ENCODE data around the gene TMPRSS13.

TMPRSS13 gene

GRCh38 chr11:117891362-117891761 is 37.8 kb downstream of the TMPRSS13 start:
- no peak overlapping the region for H2AK5ac ChIP-seq (ENCODE audit: low read depth, low read length)

GRCh38 chr11:117888139-117888566 is 41.0 kb downstream of the TMPRSS13 start:
- no peak overlapping the region for H2BK15ac ChIP-seq (ENCODE audit: low read length)
- no peak overlapping the region for H3K9ac ChIP-seq (ENCODE audit: low read depth, low read length, poor library complexity)
- WGBS, 2 donors (ENCODE audit: extremely low coverage in 2 of 2, insufficient read length in 2 of 2, insufficient replicate concordance in 1 of 2): no CpG with 5 or more reads among the region's 8 CpGs
- H2BK5ac ChIP-seq (ENCODE audit: low read length): no peak overlapping the region
- no peaks in the 10 kb centered on the region for H3K9me3 ChIP-seq (replicated peaks in 1 of 2; ENCODE audit: control insufficient read depth in 2 of 2, insufficient read depth in 1 of 2, low read depth in 1 of 2, low read length in 2 of 2)
- H3K18ac ChIP-seq (ENCODE audit: low read length): no peak overlapping the region
- H4K8ac ChIP-seq (ENCODE audit: low read depth, low read length): no peak overlapping the region
- H2BK12ac ChIP-seq (ENCODE audit: low read length): no peak overlapping the region
- H3K4me2 ChIP-seq (ENCODE audit: insufficient read depth, low read length, poor library complexity, severe bottlenecking): no peak overlapping the region
- no peak overlapping the region for H3K27ac ChIP-seq (replicated peaks; ENCODE audit: low read length)
- H3K4me3 ChIP-seq (ENCODE audit: low read length in 2 of 2): no peak overlapping the region
- H2AFZ ChIP-seq (ENCODE audit: low read length): peak overlapping the region; percentile 13
- H2BK120ac ChIP-seq (ENCODE audit: low read depth, low read length): no peak overlapping the region
- no peak overlapping the region for H3K4ac ChIP-seq (ENCODE audit: low read length)
- no peak overlapping the region for H2AK5ac ChIP-seq (ENCODE audit: low read depth, low read length)
- no peak overlapping the region for H4K91ac ChIP-seq (ENCODE audit: low read depth, low read length, poor library complexity)
- no peak overlapping the region for H3K14ac ChIP-seq (ENCODE audit: low read length)
- DNase-seq (ENCODE audit: low spot score): no peak
- peaks cover 0 to 9% (median 0%) of the 10 kb centered on the region in 3 experiments for H3K27me3 ChIP-seq (ENCODE audit: control insufficient read depth in 3 of 3, insufficient read depth in 3 of 3, low read depth in 1 of 3, low read length in 3 of 3)
- no peak overlapping the region for H3K23ac ChIP-seq (ENCODE audit: low read depth, low read length, poor library complexity)
- H3K4me1 ChIP-seq (ENCODE audit: control insufficient read depth in 2 of 2, insufficient read depth in 1 of 2, low read depth in 1 of 2, low read length in 2 of 2): peaks cover 0 to 2% of the 10 kb centered on the region in 2 donors
- peaks cover 2% of the 10 kb centered on the region for H3K79me1 ChIP-seq (ENCODE audit: low read depth, low read length)
- no peaks in the 10 kb centered on the region for H3K36me3 ChIP-seq (replicated peaks in 1 of 2; ENCODE audit: control insufficient read depth in 2 of 2, insufficient read depth in 2 of 2, low read length in 2 of 2)

More at GRCh38 chr11:117891362-117891761, 37.8 kb downstream of the TMPRSS13 start:
- Histone ChIP-seq H3K4ac (ENCODE audit: low read length) (no peak overlapping the region), H3K36me3 (replicated peaks in 1 of 2; ENCODE audit: control insufficient read depth in 2 of 2, insufficient read depth in 2 of 2, low read length in 2 of 2) (no peaks in the 10 kb centered on the region), H3K9ac (ENCODE audit: low read depth, low read length, poor library complexity) (no peak overlapping the region), H3K18ac (ENCODE audit: low read length) (no peak overlapping the region), H3K79me1 (ENCODE audit: low read depth, low read length) (peaks cover 2% of the 10 kb centered on the region), H3K27me3 (ENCODE audit: control insufficient read depth in 3 of 3, insufficient read depth in 3 of 3, low read depth in 1 of 3, low read length in 3 of 3) (no peaks in the 10 kb centered on the region), H3K27ac (replicated peaks; ENCODE audit: low read length) (no peak overlapping the region), H2BK12ac (ENCODE audit: low read length) (no peak overlapping the region), H2BK120ac (ENCODE audit: low read depth, low read length) (no peak overlapping the region), H3K23ac (ENCODE audit: low read depth, low read length, poor library complexity) (no peak overlapping the region), H3K4me1 (ENCODE audit: control insufficient read depth in 2 of 2, insufficient read depth in 1 of 2, low read depth in 1 of 2, low read length in 2 of 2) (no peaks in the 10 kb centered on the region), H2AFZ (ENCODE audit: low read length) (no peak overlapping the region), H3K9me3 (replicated peaks in 1 of 2; ENCODE audit: control insufficient read depth in 2 of 2, insufficient read depth in 1 of 2, low read depth in 1 of 2, low read length in 2 of 2) (no peaks in the 10 kb centered on the region), H3K4me2 (ENCODE audit: insufficient read depth, low read length, poor library complexity, severe bottlenecking) (no peak overlapping the region), H4K8ac (ENCODE audit: low read depth, low read length) (no peak overlapping the region), H4K91ac (ENCODE audit: low read depth, low read length, poor library complexity) (no peak overlapping the region), H2BK15ac (ENCODE audit: low read length) (no peak overlapping the region), H3K14ac (ENCODE audit: low read length) (no peak overlapping the region), H2BK5ac (ENCODE audit: low read length) (no peak overlapping the region), H3K4me3 (ENCODE audit: low read length in 2 of 2) (no peak overlapping the region)
- no CpG with 5 or more reads among the region's 2 CpGs for WGBS, 2 donors (ENCODE audit: extremely low coverage in 2 of 2, insufficient read length in 2 of 2, insufficient replicate concordance in 1 of 2)
- DNase-seq (ENCODE audit: low spot score): no peak

- H2BK5ac ChIP-seq (ENCODE audit: low read length): no peak overlapping the region
- no peak overlapping the region for H2BK15ac ChIP-seq (ENCODE audit: low read length)
- H3K79me1 ChIP-seq (ENCODE audit: low read depth, low read length): peaks cover 2% of the 10 kb centered on the region
- WGBS, 2 donors (ENCODE audit: extremely low coverage in 2 of 2, insufficient read length in 2 of 2, insufficient replicate concordance in 1 of 2): no CpG with 5 or more reads among the region's 9 CpGs
- H3K27ac ChIP-seq (replicated peaks; ENCODE audit: low read length): no peak overlapping the region
- H3K36me3 ChIP-seq (replicated peaks in 1 of 2; ENCODE audit: control insufficient read depth in 2 of 2, insufficient read depth in 2 of 2, low read length in 2 of 2): no peaks in the 10 kb centered on the region
- DNase-seq (ENCODE audit: low spot score): no peak
- H3K4me2 ChIP-seq (ENCODE audit: insufficient read depth, low read length, poor library complexity, severe bottlenecking): no peak overlapping the region
- no peak overlapping the region for H4K91ac ChIP-seq (ENCODE audit: low read depth, low read length, poor library complexity)
- no peak overlapping the region for H2BK12ac ChIP-seq (ENCODE audit: low read length)
- no peak overlapping the region for H2AK5ac ChIP-seq (ENCODE audit: low read depth, low read length)
- H2AFZ ChIP-seq (ENCODE audit: low read length): no peak overlapping the region
- no peaks in the 10 kb centered on the region for H3K9me3 ChIP-seq (replicated peaks in 1 of 2; ENCODE audit: control insufficient read depth in 2 of 2, insufficient read depth in 1 of 2, low read depth in 1 of 2, low read length in 2 of 2)
- no peak overlapping the region for H3K14ac ChIP-seq (ENCODE audit: low read length)
- H3K18ac ChIP-seq (ENCODE audit: low read length): no peak overlapping the region
- H3K4me1 ChIP-seq (ENCODE audit: control insufficient read depth in 2 of 2, insufficient read depth in 1 of 2, low read depth in 1 of 2, low read length in 2 of 2): peaks cover 0 to 4% of the 10 kb centered on the region in 2 donors
- H3K4ac ChIP-seq (ENCODE audit: low read length): no peak overlapping the region
- H3K4me3 ChIP-seq (ENCODE audit: low read length in 2 of 2): no peak overlapping the region
- H3K27me3 ChIP-seq (ENCODE audit: control insufficient read depth in 3 of 3, insufficient read depth in 3 of 3, low read depth in 1 of 3, low read length in 3 of 3): peaks cover 0 to 9% (median 0%) of the 10 kb centered on the region in 3 experiments
- no peak overlapping the region for H2BK120ac ChIP-seq (ENCODE audit: low read depth, low read length)
- no peak overlapping the region for H4K8ac ChIP-seq (ENCODE audit: low read depth, low read length)
- H3K9ac ChIP-seq (ENCODE audit: low read depth, low read length, poor library complexity): no peak overlapping the region
- no peak overlapping the region for H3K23ac ChIP-seq (ENCODE audit: low read depth, low read length, poor library complexity)
Measured at GRCh38 chr11:117887431-117888138, 41.6 kb downstream of the TMPRSS13 start.

GRCh38 chr11:117885777-117886176 is 43.4 kb downstream of the TMPRSS13 start:
- Histone ChIP-seq H3K27me3 (ENCODE audit: control insufficient read depth in 3 of 3, insufficient read depth in 3 of 3, low read depth in 1 of 3, low read length in 3 of 3) (peaks cover 0 to 26% (median 0%) of the 10 kb centered on the region in 3 experiments), H2AFZ (ENCODE audit: low read length) (peak overlapping the region; percentile 74), H3K9ac (ENCODE audit: low read depth, low read length, poor library complexity) (no peak overlapping the region), H3K14ac (ENCODE audit: low read length) (no peak overlapping the region), H4K91ac (ENCODE audit: low read depth, low read length, poor library complexity) (no peak overlapping the region), H3K79me1 (ENCODE audit: low read depth, low read length) (no peaks in the 10 kb centered on the region), H2AK5ac (ENCODE audit: low read depth, low read length) (no peak overlapping the region), H2BK5ac (ENCODE audit: low read length) (no peak overlapping the region), H3K4me2 (ENCODE audit: insufficient read depth, low read length, poor library complexity, severe bottlenecking) (no peak overlapping the region), H3K18ac (ENCODE audit: low read length) (no peak overlapping the region), H2BK15ac (ENCODE audit: low read length) (no peak overlapping the region), H2BK12ac (ENCODE audit: low read length) (no peak overlapping the region), H3K9me3 (replicated peaks in 1 of 2; ENCODE audit: control insufficient read depth in 2 of 2, insufficient read depth in 1 of 2, low read depth in 1 of 2, low read length in 2 of 2) (no peaks in the 10 kb centered on the region), H3K4me1 (ENCODE audit: control insufficient read depth in 2 of 2, insufficient read depth in 1 of 2, low read depth in 1 of 2, low read length in 2 of 2) (peaks cover 0 to 6% of the 10 kb centered on the region in 2 donors), H3K23ac (ENCODE audit: low read depth, low read length, poor library complexity) (no peak overlapping the region), H2BK120ac (ENCODE audit: low read depth, low read length) (no peak overlapping the region), H3K4me3 (ENCODE audit: low read length in 2 of 2) (no peak overlapping the region), H3K4ac (ENCODE audit: low read length) (no peak overlapping the region), H4K8ac (ENCODE audit: low read depth, low read length) (no peak overlapping the region), H3K27ac (replicated peaks; ENCODE audit: low read length) (no peak overlapping the region), H3K36me3 (replicated peaks in 1 of 2; ENCODE audit: control insufficient read depth in 2 of 2, insufficient read depth in 2 of 2, low read length in 2 of 2) (no peaks in the 10 kb centered on the region)
- whole genome bisulfite sequencing, 2 donors (ENCODE audit: extremely low coverage in 2 of 2, insufficient read length in 2 of 2, insufficient replicate concordance in 1 of 2): no CpG with 5 or more reads among the region's 11 CpGs
- no peak for DNase-seq (ENCODE audit: low spot score)
